Neural progenitor cell (in vitro differentiated cells): ENCODE data around the gene ZNF35. TPM values are rescaled to one million over a fixed set of nuclear protein-coding genes. Genes with fewer than 3 reads are reported as not detected.

Experiments used
- DNase-seq: peaks from one replicate; pipeline ENCODE4 v3.0.0-alpha.2; 2016; ENCODE audit warnings: low spot score
- H2AFZ ChIP-seq: fragments of 200-600 bp; sonication (generic); replicated peaks from 2 replicates; pipeline ENCODE4 v1.6.1; 2016; ENCODE audit warnings: antibody characterized with exemption
- H3F3A ChIP-seq: fragments of 200-600 bp; sonication (generic); 2 replicates; pipeline ENCODE4 v1.6.1; 2016; ENCODE audit warnings: antibody characterized with exemption, low read depth
- H3K27ac ChIP-seq: fragments of 200-600 bp; sonication (generic); 2 replicates; pipeline ENCODE4 v1.5.1; 2016; ENCODE audit warnings: mild to moderate bottlenecking
- H3K27me3 ChIP-seq: fragments of 200-600 bp; sonication (generic); 2 replicates; pipeline ENCODE4 v1.6.1; 2016; ENCODE audit warnings: mild to moderate bottlenecking, moderate library complexity
- H3K36me3 ChIP-seq: fragments of 200-600 bp; sonication (generic); 2 replicates; pipeline ENCODE4 v1.5.1; 2016
- H3K4me1 ChIP-seq: fragments of 200-600 bp; sonication (generic); 2 replicates; pipeline ENCODE4 v1.6.1; 2016; ENCODE audit warnings: mixed run types
- H3K4me2 ChIP-seq: fragments of 200-600 bp; sonication (generic); 2 replicates; pipeline ENCODE4 v1.6.1; 2016
- H3K4me3 ChIP-seq: fragments of 200-600 bp; sonication (generic); 2 replicates; pipeline ENCODE4 v1.5.1; 2016
- H3K79me2 ChIP-seq: fragments of 200-600 bp; sonication (generic); 2 replicates; pipeline ENCODE4 v1.6.1; 2016; ENCODE audit warnings: low read depth
- H3K9ac ChIP-seq: fragments of 200-600 bp; sonication (generic); 2 replicates; pipeline ENCODE4 v1.6.1; 2016
- H3K9me3 ChIP-seq: fragments of 200-600 bp; sonication (generic); 2 replicates; pipeline ENCODE4 v1.5.1; 2016; ENCODE audit warnings: low read depth
- H4K20me1 ChIP-seq: fragments of 200-600 bp; sonication (generic); 2 replicates; pipeline ENCODE4 v1.6.1; 2016; ENCODE audit warnings: low read depth
- H3K27ac Mint-ChIP-seq: 3 replicates; pipeline ENCODE4 v1.8.0; 2021; ENCODE audit warnings: mixed read lengths
- H3K27me3 Mint-ChIP-seq: 2 replicates; pipeline ENCODE4 v1.8.0; 2022; ENCODE audit warnings: low read depth, mild to moderate bottlenecking, inconsistent platforms, moderate library complexity, mixed read lengths; ENCODE audit not compliant: insufficient read depth
- H3K36me3 Mint-ChIP-seq: 3 replicates; pipeline ENCODE4 v1.8.0; 2021; ENCODE audit warnings: mixed read lengths
- H3K4me1 Mint-ChIP-seq: 3 replicates; pipeline ENCODE4 v1.8.0; 2021; ENCODE audit warnings: mixed read lengths
- H3K4me3 Mint-ChIP-seq: 3 replicates; pipeline ENCODE4 v1.8.0; 2021; ENCODE audit warnings: mild to moderate bottlenecking, moderate library complexity, mixed read lengths
- H3K9me3 Mint-ChIP-seq: 3 replicates; pipeline ENCODE4 v1.8.0; 2020; ENCODE audit warnings: mixed read lengths
- CTCF ChIP-seq: fragments of 200-600 bp; sonication (generic); IDR thresholded peaks from 2 replicates; pipeline ENCODE4 v1.5.1; 2017; ENCODE audit warnings: antibody characterized with exemption, mild to moderate bottlenecking
- EZH2 ChIP-seq: fragments of 200-600 bp; sonication (generic); IDR thresholded peaks from 2 replicates; pipeline ENCODE4 v1.6.1; 2017; ENCODE audit warnings: antibody characterized with exemption, mild to moderate bottlenecking, moderate library complexity
- EZH2phosphoT487 ChIP-seq: fragments of 200-600 bp; sonication (generic); IDR thresholded peaks from 2 replicates; pipeline ENCODE4 v1.6.1; 2017; ENCODE audit warnings: antibody characterized with exemption
- total RNA-seq: library from RNA; depleted of rRNA; stranded (reverse); fragments of >200 nt; gene quantifications from 2 replicates; pipeline ENCODE4 v1.2.3, GENCODE V29; 2015; ENCODE audit warnings: low replicate concordance

ZNF35 gene
- total RNA-seq, 1 donor from 2014 or later: 29.8 TPM

GRCh38 chr3:44654039-44654438, 5.5 kb downstream of the ZNF35 start:
- Histone ChIP-seq H3F3A (no peaks in the 10 kb centered on the region), H3K36me3 (peaks cover 19% of the 10 kb centered on the region), H3K9me3 (no peaks in the 10 kb centered on the region), H3K4me1 (peaks cover 10% of the 10 kb centered on the region), H2AFZ (no peak overlapping the region), H3K9ac (no peak overlapping the region), H3K79me2 (peaks cover 36% of the 10 kb centered on the region), H4K20me1 (peaks cover 7% of the 10 kb centered on the region), H3K4me2 (no peak overlapping the region), H3K27ac (no peak overlapping the region), H3K4me3 (no peak overlapping the region), H3K27me3 (no peaks in the 10 kb centered on the region)
- TF ChIP-seq EZH2phosphoT487 (no peak), CTCF (no peak), EZH2 (no peak)
- H3K36me3 Mint-ChIP-seq: peaks cover 59% of the 10 kb centered on the region
- H3K27ac Mint-ChIP-seq: no peak overlapping the region
- H3K27me3 Mint-ChIP-seq: peaks cover 2% of the 10 kb centered on the region
- DNase-seq: no peak
- peaks cover 6% of the 10 kb centered on the region for H3K4me1 Mint-ChIP-seq
- H3K4me3 Mint-ChIP-seq: no peak overlapping the region
- H3K9me3 Mint-ChIP-seq: peaks cover 2% of the 10 kb centered on the region

- no peaks in the 10 kb centered on the region for H3K9me3 ChIP-seq
- H2AFZ ChIP-seq: no peak overlapping the region
- peaks cover 2% of the 10 kb centered on the region for H3K27me3 Mint-ChIP-seq
- H3K4me3 ChIP-seq: no peak overlapping the region
- H3K27me3 ChIP-seq: no peaks in the 10 kb centered on the region
- DNase-seq: no peak
- H3K4me2 ChIP-seq: no peak overlapping the region
- H3K27ac Mint-ChIP-seq: no peak overlapping the region
- no peaks in the 10 kb centered on the region for H4K20me1 ChIP-seq
- no peak for TF ChIP-seq EZH2
- TF ChIP-seq EZH2phosphoT487: no peak
- no peak for TF ChIP-seq CTCF
- H3K79me2 ChIP-seq: peaks cover 7% of the 10 kb centered on the region
- no peak overlapping the region for H3K4me3 Mint-ChIP-seq
- H3K4me1 Mint-ChIP-seq: no peaks in the 10 kb centered on the region
- H3K36me3 Mint-ChIP-seq: peaks cover 70% of the 10 kb centered on the region
- H3K9ac ChIP-seq: no peak overlapping the region
- H3F3A ChIP-seq: no peaks in the 10 kb centered on the region
- no peaks in the 10 kb centered on the region for H3K4me1 ChIP-seq
- no peak overlapping the region for H3K27ac ChIP-seq
- H3K9me3 Mint-ChIP-seq: peaks cover 4% of the 10 kb centered on the region
- H3K36me3 ChIP-seq: peaks cover 16% of the 10 kb centered on the region
Observed at GRCh38 chr3:44659015-44659414, 10.5 kb downstream of the ZNF35 start.

GRCh38 chr3:44659434-44659833, 10.9 kb downstream of the ZNF35 start:
- Histone ChIP-seq H3K4me3 (no peak overlapping the region), H4K20me1 (no peaks in the 10 kb centered on the region), H2AFZ (no peak overlapping the region), H3K27ac (no peak overlapping the region), H3K27me3 (no peaks in the 10 kb centered on the region), H3K4me2 (no peak overlapping the region), H3F3A (no peaks in the 10 kb centered on the region), H3K9me3 (no peaks in the 10 kb centered on the region), H3K4me1 (no peaks in the 10 kb centered on the region), H3K79me2 (peaks cover 7% of the 10 kb centered on the region), H3K9ac (no peak overlapping the region), H3K36me3 (peaks cover 16% of the 10 kb centered on the region)
- H3K36me3 Mint-ChIP-seq: peaks cover 70% of the 10 kb centered on the region
- peaks cover 4% of the 10 kb centered on the region for H3K9me3 Mint-ChIP-seq
- TF ChIP-seq EZH2phosphoT487: no peak
- TF ChIP-seq EZH2: no peak
- no peak for TF ChIP-seq CTCF
- H3K27me3 Mint-ChIP-seq: peaks cover 2% of the 10 kb centered on the region
- no peak for DNase-seq
- no peak overlapping the region for H3K27ac Mint-ChIP-seq
- H3K4me3 Mint-ChIP-seq: no peak overlapping the region
- no peaks in the 10 kb centered on the region for H3K4me1 Mint-ChIP-seq
